Body of pancreas (tissue), 4 donors: ENCODE measurements around the gene ZDHHC21. TPM values are rescaled to one million over a fixed set of nuclear protein-coding genes. Genes with fewer than 3 reads are reported as not detected.

ENCODE experiments used
- ATAC-seq: fragments of 150-250 bp; one replicate; pipeline ENCODE4 v1.9.1; 2016
- DNase-seq, 4 donors: peaks; one replicate each; pipeline ENCODE4 v3.0.0-alpha.2; 2019
- H3K27ac ChIP-seq, 4 donors: fragments of 200-600 bp; sonication (generic); 1 replicate in 3 of 4; 2 replicates in 1 of 4; pipeline versions ENCODE4 v1.5.1 to v1.6.1; 2016 to 2019; ENCODE audit warnings: mild to moderate bottlenecking in 1 of 4, mixed read lengths in 1 of 4, moderate library complexity in 1 of 4
- H3K27me3 ChIP-seq, 2 donors: fragments of 200-600 bp; sonication (generic); one replicate each; pipeline ENCODE4 v1.6.0; 2016; ENCODE audit warnings: mild to moderate bottlenecking in 1 of 2
- H3K36me3 ChIP-seq, 2 donors: fragments of 200-600 bp; sonication (generic); replicated peaks in 1 of 2; 2 replicates each; pipeline ENCODE4 v1.5.1; 2016; ENCODE audit warnings: low read depth in 2 of 2; ENCODE audit not compliant: insufficient read depth in 1 of 2
- H3K4me1 ChIP-seq: fragments of 200-600 bp; sonication (generic); one replicate; pipeline ENCODE4 v1.6.0; 2016
- H3K4me3 ChIP-seq, 2 donors: fragments of 200-600 bp; sonication (generic); 1 replicate in 1 of 2; 2 replicates in 1 of 2; pipeline ENCODE4 v1.5.1; 2016 to 2019
- H3K9me3 ChIP-seq, 3 donors: fragments of 200-600 bp; sonication (generic); 1 replicate in 2 of 3; 2 replicates in 1 of 3; pipeline ENCODE4 v1.5.1; 2016
- POLR2A ChIP-seq, 3 donors: fragments of 450-650 bp; IDR thresholded peaks; one replicate each; pipeline ENCODE4 v1.6.1; 2016; ENCODE audit warnings: antibody characterized with exemption in 3 of 3, mild to moderate bottlenecking in 2 of 3
- WGBS, 2 donors: methylation state at CpG; one replicate each; pipeline ENCODE4 v1.1.5; 2017; 5-methylcytosine and 5-hydroxymethylcytosine counted together
- intact Hi-C: fragments of 100-400 bp; cut with DNase I; formaldehyde crosslinking; loops from one replicate; pipeline ENCODE4 v1.15.1; 2023
- total RNA-seq, 2 donors: library from RNA; depleted of rRNA; stranded (reverse); fragments of >200 nt; gene quantifications; one replicate each; pipeline ENCODE4 v1.1.0, GENCODE V29; 2016
- TF ChIP-seq, protein P1 (sequence below), 7 experiments: fragments of 450-650 bp in 4 of 7; fragments of 200-600 bp in 3 of 7; sonication (generic) in 3 of 7; IDR thresholded peaks; one replicate each; pipeline ENCODE4 v1.5.1; 2016 to 2019; ENCODE audit warnings: antibody characterized with exemption in 7 of 7

Gene ZDHHC21
- total RNA-seq, 2 donors from 2014 or later = 9.6 to 67.6 TPM

DNA sequence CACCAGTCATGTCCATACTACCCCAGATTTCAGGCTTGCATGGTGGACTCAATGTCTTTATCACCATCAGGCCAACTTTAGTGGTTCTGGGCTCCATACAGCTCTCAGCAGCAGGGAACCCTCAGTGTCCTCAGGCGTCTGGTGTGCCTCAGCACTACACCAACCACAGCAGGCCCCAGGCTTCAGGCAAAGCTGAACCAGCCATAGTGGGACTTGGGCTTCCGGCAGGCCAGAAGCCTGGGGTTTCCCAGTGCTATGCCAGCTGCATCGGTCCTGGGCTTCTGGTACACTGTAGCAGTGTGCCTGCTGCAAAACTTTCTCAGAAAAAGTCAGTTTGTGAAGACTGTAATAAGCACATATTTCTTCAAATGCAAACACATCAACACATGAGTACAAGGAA, 11.0 kb upstream of the ZDHHC21 start:
- Histone ChIP-seq H3K36me3 (no peaks in the 10 kb centered on the region), H3K4me3 (no peak overlapping the region), H3K4me1 (no peaks in the 10 kb centered on the region), H3K27me3 (no peaks in the 10 kb centered on the region), H3K27ac (no peak overlapping the region), H3K9me3 (no peaks in the 10 kb centered on the region)
- DNase-seq (no peak), ATAC-seq (no peak)
- intact Hi-C loops = no loop called here
- WGBS, 2 donors = 86 to 89% methylated on average over 3 of the region's 3 CpGs
- no peak for TF ChIP-seq POLR2A (IDR thresholded peaks at IDR 0.05)
- TF ChIP-seq, protein P1, sequence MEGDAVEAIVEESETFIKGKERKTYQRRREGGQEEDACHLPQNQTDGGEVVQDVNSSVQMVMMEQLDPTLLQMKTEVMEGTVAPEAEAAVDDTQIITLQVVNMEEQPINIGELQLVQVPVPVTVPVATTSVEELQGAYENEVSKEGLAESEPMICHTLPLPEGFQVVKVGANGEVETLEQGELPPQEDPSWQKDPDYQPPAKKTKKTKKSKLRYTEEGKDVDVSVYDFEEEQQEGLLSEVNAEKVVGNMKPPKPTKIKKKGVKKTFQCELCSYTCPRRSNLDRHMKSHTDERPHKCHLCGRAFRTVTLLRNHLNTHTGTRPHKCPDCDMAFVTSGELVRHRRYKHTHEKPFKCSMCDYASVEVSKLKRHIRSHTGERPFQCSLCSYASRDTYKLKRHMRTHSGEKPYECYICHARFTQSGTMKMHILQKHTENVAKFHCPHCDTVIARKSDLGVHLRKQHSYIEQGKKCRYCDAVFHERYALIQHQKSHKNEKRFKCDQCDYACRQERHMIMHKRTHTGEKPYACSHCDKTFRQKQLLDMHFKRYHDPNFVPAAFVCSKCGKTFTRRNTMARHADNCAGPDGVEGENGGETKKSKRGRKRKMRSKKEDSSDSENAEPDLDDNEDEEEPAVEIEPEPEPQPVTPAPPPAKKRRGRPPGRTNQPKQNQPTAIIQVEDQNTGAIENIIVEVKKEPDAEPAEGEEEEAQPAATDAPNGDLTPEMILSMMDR (IDR thresholded peaks at IDR 0.05) = no peak

DNA sequence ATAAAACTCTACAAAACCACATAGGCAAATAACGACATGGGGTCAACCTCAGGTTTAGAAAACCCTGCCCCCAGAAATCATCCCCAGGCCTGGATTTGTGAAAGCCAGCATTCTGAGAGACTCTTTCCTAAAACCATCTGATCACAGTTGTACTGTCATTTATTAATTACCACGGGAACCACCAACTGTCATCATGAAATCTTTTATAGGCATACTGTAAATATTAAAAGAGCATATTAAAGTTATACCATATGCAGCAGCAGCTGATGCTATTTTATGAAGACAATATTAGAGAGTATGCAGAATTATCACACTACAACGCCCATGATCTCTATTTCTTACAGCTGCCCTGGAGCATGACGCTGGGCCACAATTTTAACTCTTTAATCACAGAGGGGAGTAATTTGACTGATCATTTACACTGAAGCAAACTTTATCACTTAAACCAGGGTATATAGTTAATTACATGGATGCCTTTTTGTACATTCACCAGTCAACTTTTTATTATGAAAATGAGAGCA, 9.0 kb upstream of the ZDHHC21 start:
- no peaks in the 10 kb centered on the region for H3K4me1 ChIP-seq
- TF ChIP-seq, protein P1 (IDR thresholded peaks at IDR 0.05) = no peak
- DNase-seq = no peak
- no peak for ATAC-seq
- H3K27ac ChIP-seq = no peak overlapping the region
- no peaks in the 10 kb centered on the region for H3K27me3 ChIP-seq
- WGBS, 2 donors = 37 to 52% methylated on average over 4 of the region's 4 CpGs
- H3K4me3 ChIP-seq = no peak overlapping the region
- intact Hi-C loops = no loop called here
- no peaks in the 10 kb centered on the region for H3K9me3 ChIP-seq
- no peaks in the 10 kb centered on the region for H3K36me3 ChIP-seq

DNA sequence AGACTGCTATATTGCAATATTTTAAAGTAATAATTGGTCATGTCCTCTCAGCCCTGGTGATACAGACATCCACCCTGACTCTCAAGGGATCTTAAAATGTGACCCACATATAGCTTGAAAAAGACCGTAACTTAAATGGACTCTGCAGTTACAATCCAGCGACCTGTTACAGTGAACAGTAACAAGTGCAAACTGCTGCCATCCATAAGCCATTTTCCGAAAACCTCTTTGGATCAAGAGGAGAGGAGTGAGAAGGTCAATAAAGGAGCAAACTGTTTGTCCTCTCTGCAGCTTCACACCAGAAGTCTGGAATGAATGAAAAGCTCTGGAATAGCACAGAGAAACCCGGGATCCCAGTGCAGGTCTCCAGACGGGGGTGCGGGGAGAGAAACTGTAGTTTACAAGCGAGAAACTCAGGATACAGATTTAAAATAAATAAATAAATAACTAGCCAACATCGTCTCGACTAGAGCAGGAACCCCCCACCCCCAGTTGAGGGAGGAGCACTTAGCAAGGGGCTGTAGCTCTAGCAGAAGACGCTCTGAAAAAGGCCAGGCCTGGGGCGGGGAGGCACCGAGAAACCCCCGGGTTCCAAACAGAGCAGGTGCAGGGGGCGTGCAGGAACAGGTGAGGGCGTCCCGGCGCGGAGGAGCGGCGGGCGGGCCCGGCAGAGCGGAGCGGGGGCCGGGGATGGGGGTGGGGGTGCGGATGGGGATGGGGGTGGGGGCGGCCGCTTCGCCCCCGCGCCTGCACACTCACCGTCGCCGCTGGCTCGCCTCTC, 572 bp downstream of the ZDHHC21 start:
- intact Hi-C loops = no loop called here
- Histone ChIP-seq H3K36me3 (peaks cover 0 to 2% of the 10 kb centered on the region in 2 donors), H3K27ac (peak overlapping the region in 3 of 4 donors; percentile 19 to 62 (median 47)), H3K9me3 (no peaks in the 10 kb centered on the region), H3K4me3 (peak overlapping the region; percentile 70 to 95), H3K4me1 (peaks cover 9% of the 10 kb centered on the region), H3K27me3 (no peaks in the 10 kb centered on the region)
- no peak for TF ChIP-seq POLR2A (IDR thresholded peaks at IDR 0.05)
- TF ChIP-seq, protein P1 (IDR thresholded peaks at IDR 0.05) = no peak
- ATAC-seq (peak; percentile 3), DNase-seq (peak in 2 of 4 donors; percentile 11 to 26)
- 2% methylated on average over 15 to 35 of the region's 35 CpGs for WGBS, 2 donors

DNA sequence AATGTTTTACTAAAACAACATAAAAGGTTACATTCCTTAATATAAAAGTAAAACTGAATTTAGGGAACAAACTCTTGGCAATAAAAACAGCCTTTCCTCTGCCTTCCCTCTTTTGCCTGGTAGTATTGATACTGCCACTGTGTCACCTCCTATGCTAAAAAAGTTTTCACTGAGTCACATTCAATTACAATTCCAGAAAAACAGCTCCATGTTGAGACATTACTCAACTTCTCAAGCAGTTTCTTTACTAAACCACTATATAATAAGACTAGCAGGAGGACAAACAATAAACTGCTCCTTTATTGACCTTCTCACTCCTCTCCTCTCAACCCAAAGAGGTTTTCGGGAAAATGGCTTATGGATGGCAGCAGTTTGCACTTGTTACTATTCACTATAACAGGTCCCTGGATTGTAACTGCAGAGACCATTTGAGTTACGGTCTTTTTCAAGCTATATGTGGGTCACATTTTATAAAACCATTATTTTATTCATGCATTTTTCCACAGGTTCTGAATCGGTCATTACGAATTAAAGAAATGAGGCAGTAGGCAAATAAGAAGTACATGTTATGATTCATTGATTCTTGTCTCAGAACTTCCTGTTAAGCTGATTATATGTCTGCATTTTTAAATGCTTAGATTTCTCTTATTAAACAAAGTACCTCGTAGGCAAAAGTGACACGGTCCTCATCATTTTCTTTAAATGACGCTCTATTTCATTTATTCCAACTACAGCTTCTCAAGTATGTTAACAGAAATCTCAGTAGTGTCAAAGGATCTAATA, 2.1 kb downstream of the ZDHHC21 start:
- Histone ChIP-seq H3K9me3 (no peaks in the 10 kb centered on the region), H3K36me3 (peaks cover 0 to 2% of the 10 kb centered on the region in 2 donors), H3K4me1 (peaks cover 9% of the 10 kb centered on the region), H3K27ac (no peak overlapping the region), H3K4me3 (no peak overlapping the region), H3K27me3 (no peaks in the 10 kb centered on the region)
- intact Hi-C loops = no loop called here
- TF ChIP-seq, protein P1 (IDR thresholded peaks at IDR 0.05) = no peak
- no peak for TF ChIP-seq POLR2A (IDR thresholded peaks at IDR 0.05)
- ATAC-seq (no peak), DNase-seq (no peak)
- WGBS, 2 donors = 75 to 76% methylated on average over 7 of the region's 7 CpGs
